Astrocyte of the spinal cord (primary cell): ENCODE measurements around the gene MMD2.
A peak's percentile ranks its signal among the peaks of the same experiment; 100 is the strongest.

ENCODE experiments used
- DNase-seq: peaks from one replicate; pipeline ENCODE4 v3.0.0; 2011; ENCODE audit warnings: low read depth, low spot score
- H3K4me3 ChIP-seq: 2 replicates; pipeline ENCODE4 v1.5.1; 2011; ENCODE audit warnings: low read depth, mild to moderate bottlenecking, low read length, moderate library complexity
- CTCF ChIP-seq: IDR thresholded peaks from 2 replicates; pipeline ENCODE4 v1.5.1; 2012; ENCODE audit warnings: low read depth, mild to moderate bottlenecking, low read length, inconsistent platforms
- in situ Hi-C: cut with HindIII; loops from 2 replicates; pipeline ENCODE4 v1.10.0; 2017; ENCODE audit warnings: low sequenced_read_pairs

Gene MMD2

GRCh38 chr7:4861227-4861626 is 97.8 kb downstream of the MMD2 start:
- no peak for TF ChIP-seq CTCF
- in situ Hi-C loops = no loop called here
- H3K4me3 ChIP-seq = peak overlapping the region; percentile 27
- no peak for DNase-seq

- H3K4me3 ChIP-seq = no peak overlapping the region
- in situ Hi-C loops = no loop called here
- TF ChIP-seq CTCF = no peak
- no peak for DNase-seq
These were observed 101.8 kb downstream of the MMD2 start for GRCh38 chr7:4857189-4857588.

GRCh38 chr7:4856336-4857057 is 102.5 kb downstream of the MMD2 start:
- in situ Hi-C loops = no loop called here
- DNase-seq = no peak
- no peak overlapping the region for H3K4me3 ChIP-seq
- no peak for TF ChIP-seq CTCF
